ENCODE results near the gene HIVEP3.

The HIVEP3 gene

GRCh38 chr1:41621791-41622190, 296.9 kb downstream of the HIVEP3 start:
- no peak for DNase-seq

GRCh38 chr1:41621256-41621655, 297.5 kb downstream of the HIVEP3 start:
- no peak for DNase-seq

- DNase-seq = no peak
These were observed 298.2 kb downstream of the HIVEP3 start for GRCh38 chr1:41620365-41621169.

GRCh38 chr1:41619511-41620364, 299.0 kb downstream of the HIVEP3 start:
- DNase-seq = no peak

GRCh38 chr1:41618871-41619270, 299.9 kb downstream of the HIVEP3 start:
- no peak for DNase-seq

GRCh38 chr1:41618066-41618825, 300.5 kb downstream of the HIVEP3 start:
- DNase-seq = no peak

- no peak for DNase-seq
These were observed 301.4 kb downstream of the HIVEP3 start for GRCh38 chr1:41617336-41617735.

GRCh38 chr1:41616563-41616962, 302.2 kb downstream of the HIVEP3 start:
- DNase-seq = no peak

- no peak for DNase-seq
These were observed 302.7 kb downstream of the HIVEP3 start for GRCh38 chr1:41615981-41616380.

GRCh38 chr1:41615316-41615715, 303.4 kb downstream of the HIVEP3 start:
- DNase-seq = no peak

- no peak for DNase-seq
These were observed 303.9 kb downstream of the HIVEP3 start for GRCh38 chr1:41614818-41615217.

GRCh38 chr1:41613689-41614574, 304.8 kb downstream of the HIVEP3 start:
- no peak for DNase-seq

- no peak for DNase-seq
These were observed 305.8 kb downstream of the HIVEP3 start for GRCh38 chr1:41612953-41613352.

GRCh38 chr1:41611932-41612450, 306.7 kb downstream of the HIVEP3 start:
- DNase-seq = no peak

- no peak for DNase-seq
These were observed 307.4 kb downstream of the HIVEP3 start for GRCh38 chr1:41611068-41611931.

GRCh38 chr1:41610361-41610760, 308.4 kb downstream of the HIVEP3 start:
- DNase-seq = no peak

GRCh38 chr1:41609166-41609883, 309.4 kb downstream of the HIVEP3 start:
- DNase-seq = no peak

GRCh38 chr1:41608211-41608610, 310.5 kb downstream of the HIVEP3 start:
- no peak for DNase-seq

- DNase-seq = no peak
These were observed 310.9 kb downstream of the HIVEP3 start for GRCh38 chr1:41607808-41608207.

GRCh38 chr1:41599912-41600311, 318.8 kb downstream of the HIVEP3 start:
- no peak for DNase-seq

Data from CD4-positive, alpha-beta T cell treated with Interleukin-17A for 4 hours (primary cell).